ENCODE measurements around the gene GSTM4.

GSTM4 gene

DNA sequence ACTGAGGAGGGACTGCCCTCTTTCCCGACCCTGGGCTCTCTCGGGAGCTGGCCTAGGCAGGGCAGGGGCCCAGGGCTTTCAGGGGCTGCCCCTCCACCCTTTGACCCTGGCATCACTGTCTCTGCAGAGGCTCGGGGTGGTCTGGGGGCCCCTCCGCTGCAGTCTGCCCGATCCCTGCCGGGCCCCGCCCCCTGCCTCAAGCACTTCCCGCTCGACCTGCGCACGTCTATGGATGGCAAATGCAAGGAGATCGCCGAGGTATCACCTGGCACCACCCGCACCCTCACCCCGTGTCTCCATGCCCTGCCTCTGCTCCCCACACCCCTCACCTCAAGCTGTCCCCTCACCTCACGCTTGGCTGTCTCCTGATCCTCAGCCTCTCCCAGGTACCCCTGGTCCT is 30.7 kb upstream of the GSTM4 start:
- DNase-seq, result no peak

DNA sequence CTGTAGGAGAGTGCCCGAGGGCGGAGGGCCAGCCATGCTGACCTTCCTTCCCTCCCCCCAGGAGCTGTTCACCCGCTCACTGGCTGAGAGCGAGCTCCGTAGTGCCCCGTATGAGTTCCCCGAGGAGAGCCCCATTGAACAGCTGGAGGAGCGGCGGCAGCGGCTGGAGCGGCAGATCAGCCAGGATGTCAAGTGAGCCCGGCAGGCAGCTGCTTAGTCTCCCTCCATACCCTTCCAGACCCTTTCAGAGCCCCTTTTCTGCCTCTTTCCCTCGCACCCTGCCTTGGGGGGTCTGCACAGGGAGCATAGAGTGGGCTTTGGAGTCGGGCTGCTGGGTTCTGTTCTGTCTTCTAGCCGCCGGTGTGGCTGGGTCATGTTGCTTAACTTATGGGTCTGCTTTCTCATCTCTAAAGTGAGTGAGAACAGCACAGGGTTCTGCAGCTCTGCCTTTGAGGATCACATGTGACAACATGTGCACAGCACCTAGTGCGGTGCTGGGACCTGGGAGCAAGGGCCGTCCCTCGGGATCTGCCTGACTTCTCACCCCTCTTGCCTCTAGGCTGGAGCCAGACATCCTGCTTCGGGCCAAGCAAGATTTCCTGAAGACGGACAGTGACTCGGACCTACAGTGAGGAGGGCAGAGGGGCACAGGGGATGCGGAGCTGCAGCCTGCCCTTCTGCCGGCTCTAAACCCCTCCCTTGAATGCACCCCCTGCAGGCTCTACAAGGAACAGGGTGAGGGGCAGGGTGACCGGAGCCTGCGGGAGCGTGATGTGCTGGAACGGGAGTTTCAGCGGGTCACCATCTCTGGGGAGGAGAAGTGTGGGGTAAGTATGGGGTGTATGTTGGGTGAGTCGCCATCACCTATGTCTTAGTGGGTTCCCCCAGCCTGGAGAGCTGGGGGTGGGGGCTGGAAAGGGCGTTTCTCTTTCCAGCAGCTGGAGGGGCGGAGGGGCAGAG is 30.0 kb upstream of the GSTM4 start:
- no peak for DNase-seq

DNA sequence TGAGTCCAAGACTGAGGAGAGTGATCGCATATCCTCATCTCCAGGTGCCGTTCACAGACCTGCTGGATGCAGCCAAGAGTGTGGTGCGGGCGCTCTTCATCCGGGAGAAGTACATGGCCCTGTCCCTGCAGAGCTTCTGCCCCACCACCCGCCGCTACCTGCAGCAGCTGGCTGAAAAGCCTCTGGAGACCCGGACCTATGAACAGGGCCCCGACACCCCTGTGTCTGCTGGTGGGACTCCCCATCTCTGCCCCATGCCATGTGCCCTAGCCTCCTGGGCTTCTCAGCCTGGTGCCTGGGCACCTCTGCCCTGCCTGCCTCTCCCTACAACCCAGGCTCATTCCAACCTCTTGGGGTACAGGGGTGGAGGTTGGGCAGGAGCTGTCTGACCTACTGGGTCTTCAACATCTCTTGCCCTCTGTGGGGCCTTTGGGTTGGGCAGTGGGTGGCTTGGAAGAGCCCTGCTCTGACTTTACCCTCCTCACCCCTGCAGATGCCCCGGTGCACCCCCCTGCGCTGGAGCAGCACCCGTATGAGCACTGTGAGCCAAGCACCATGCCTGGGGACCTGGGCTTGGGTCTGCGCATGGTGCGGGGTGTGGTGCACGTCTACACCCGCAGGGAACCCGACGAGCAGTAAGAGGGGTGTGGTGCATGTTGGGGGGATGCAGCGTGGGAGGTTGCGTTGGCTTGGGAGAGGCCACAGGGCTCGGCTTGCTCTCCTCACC is 29.1 kb upstream of the GSTM4 start:
- DNase-seq, result no peak

DNA sequence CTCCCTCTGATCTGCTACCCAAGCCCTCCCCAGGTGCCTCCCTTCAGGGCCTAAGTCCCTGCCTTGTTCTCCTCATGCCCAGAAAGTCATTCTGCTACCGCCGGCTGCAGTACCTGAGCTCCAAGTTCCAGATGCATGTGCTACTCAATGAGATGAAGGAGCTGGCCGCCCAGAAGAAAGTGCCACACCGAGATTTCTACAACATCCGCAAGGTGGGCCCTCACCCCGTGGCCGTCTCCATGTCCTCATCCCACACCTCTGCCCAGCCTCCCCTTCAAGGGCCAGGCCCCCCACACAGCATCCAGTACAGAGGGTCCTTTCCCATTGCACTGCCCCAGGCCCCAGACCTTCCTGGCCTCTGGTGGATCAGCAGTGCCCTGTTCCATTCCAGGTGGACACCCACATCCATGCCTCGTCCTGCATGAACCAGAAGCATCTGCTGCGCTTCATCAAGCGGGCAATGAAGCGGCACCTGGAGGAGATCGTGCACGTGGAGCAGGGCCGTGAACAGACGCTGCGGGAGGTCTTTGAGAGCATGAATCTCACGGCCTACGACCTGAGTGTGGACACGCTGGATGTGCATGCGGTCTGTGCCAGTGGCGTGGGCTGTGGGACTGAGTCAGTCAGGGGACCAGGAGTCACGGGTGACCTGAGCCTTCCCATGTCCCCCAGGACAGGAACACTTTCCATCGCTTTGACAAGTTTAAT is 28.1 kb upstream of the GSTM4 start:
- DNase-seq, result no peak

DNA sequence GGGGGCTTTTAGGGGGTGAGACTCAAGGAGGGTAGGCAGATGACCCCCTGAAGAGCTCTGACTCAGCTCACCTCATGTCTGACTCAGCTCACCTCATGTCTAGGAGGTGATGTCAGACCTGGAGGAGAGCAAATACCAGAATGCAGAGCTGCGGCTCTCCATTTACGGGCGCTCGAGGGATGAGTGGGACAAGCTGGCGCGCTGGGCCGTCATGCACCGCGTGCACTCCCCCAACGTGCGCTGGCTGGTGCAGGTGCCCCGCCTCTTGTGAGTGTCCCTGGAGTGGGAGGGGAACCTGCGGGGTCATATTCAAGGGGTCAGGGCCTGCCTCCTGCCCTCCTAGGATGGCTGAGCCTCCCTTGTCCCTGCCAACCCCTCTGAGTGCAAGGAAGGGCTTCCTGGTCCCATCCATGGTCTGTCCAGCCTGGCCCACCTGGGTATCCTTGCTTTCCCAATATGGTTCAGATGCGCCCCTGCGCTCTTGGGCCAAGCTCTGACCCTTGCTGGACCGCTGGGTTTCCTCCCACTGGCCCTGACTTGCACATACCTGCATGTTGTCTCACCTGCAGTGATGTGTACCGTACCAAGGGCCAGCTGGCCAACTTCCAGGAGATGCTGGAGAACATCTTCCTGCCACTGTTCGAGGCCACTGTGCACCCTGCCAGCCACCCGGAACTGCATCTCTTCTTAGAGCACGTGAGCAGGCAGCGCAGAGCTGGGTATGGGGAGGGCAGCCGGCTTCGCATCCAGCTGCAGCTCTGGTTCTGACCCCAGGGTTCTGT is 27.2 kb upstream of the GSTM4 start:
- DNase-seq, result no peak

DNA sequence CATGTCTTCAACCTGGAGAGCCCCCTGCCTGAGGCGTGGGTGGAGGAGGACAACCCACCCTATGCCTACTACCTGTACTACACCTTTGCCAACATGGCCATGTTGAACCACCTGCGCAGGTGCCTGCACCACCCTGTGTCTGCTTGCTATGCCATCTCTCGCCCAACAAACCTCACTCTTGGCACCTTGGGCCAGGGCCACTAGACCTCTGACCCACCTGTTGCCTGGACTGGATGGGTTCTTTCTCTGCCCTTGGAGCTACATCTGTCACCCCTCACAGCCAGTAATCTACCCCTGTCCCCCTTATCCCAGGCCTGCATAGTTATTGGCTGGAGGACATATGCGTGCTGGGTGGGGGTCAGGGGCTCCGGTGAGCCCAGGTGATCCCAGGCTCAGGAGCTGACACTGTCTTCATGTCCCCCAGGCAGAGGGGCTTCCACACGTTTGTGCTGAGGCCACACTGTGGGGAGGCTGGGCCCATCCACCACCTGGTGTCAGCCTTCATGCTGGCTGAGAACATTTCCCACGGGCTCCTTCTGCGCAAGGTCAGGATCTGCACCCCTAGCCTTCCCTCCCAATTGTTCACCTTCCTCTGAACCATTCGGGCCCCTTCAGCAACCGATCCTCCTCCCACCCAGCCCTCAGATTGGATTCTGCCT is 26.4 kb upstream of the GSTM4 start:
- no peak for DNase-seq

DNA sequence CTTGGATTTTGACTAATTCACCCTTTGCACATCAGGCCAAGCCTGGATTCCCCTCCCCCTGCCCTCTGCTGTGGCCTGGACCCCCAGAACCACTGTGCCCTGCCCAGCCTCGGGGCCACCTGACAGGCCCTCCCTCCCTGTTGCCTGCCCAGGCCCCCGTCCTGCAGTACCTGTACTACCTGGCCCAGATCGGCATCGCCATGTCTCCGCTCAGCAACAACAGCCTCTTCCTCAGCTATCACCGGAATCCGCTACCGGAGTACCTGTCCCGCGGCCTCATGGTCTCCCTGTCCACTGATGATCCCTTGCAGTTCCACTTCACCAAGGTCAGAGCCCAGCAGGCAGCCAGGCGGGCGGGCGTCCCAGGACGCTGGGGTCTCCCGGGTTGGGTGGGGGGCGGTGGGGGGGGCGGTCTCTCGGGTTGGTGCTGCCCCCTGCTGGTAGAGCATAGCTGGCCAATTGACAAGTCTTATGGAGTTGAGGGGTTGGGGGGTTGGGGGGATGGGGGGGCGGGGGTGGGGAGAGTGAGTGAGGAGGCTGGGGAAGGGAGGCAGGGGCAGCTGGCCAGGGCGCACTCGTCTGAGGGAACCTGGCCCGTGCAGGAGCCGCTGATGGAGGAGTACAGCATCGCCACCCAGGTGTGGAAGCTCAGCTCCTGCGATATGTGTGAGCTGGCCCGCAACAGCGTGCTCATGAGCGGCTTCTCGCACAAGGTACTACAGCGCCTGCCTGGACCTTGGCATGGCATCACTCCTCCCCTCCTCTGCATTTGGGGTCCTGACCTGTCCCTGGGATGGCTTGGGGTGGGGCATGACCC is 25.6 kb upstream of the GSTM4 start:
- peak; percentile 49 for DNase-seq

DNA sequence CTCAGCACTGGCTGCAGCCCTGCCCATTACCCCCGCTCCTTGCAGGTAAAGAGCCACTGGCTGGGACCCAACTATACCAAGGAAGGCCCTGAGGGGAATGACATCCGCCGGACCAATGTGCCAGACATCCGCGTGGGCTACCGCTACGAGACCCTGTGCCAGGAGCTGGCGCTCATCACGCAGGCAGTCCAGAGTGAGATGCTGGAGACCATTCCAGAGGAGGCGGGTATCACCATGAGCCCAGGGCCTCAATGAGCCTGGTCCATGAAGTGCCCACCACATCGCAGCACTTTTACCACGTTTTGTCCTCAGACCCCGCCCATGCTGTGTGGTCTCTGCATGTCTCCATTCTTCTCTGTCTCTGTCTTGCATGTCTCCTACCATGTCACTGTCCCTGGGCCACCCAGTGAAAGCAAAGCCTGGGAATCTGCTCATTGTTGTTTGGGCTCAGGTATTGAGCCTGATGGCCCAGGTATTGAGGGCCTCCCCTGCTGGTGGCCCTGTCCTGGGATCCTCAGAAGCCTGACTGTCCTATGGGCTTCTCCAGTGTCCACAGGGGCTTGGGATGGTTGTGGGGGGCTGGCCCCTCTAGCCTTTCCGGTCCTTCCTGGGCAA is 24.9 kb upstream of the GSTM4 start:
- no peak for DNase-seq

DNA sequence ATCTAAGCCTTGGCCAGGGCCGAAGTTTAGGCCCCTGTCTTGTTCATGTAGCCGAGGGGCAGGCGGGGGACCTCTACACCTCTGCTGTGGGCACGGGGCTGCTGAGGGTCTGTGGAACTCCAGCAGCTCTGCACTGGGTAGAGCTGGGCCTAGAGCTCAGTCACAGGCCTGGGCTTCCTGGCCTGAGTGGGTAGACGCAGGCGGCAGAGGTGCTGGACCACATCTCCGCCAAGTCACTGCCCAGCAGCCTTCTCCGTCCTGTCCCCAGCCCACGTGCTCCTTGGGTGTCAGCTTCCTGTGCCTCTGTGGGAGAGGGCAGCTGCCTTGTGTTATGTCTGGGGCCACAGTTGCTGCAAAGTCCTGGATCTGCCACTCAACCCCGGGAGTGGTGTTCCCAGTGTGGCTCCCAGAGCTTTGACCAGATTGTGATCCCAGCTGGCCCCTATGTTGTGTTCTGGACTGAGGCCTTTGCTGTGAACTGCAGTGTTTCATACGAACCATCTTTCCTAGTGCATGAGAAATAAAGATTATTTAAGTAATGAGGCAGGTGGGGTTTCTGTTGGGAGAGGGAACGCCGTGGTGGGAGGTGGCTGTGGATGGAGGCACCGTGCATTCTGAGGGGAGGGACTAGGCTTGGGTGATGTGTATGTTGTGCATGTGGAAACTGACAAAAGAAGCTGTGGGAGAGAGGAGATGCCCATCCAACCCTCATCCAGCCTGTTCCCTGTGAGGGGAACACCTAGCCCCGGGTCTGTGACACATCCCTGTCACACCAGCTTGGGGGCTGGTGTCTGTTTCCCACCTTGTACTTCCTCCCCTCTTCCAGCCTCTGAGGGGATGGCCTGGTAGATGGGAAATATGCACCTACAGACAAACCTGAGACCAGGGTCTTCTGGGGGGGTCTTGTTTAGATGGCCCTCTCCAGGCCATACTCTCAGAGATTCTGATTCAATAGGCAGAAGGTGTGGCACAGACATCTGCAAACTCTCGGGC is 24.1 kb upstream of the GSTM4 start:
- DNase-seq, result no peak

DNA sequence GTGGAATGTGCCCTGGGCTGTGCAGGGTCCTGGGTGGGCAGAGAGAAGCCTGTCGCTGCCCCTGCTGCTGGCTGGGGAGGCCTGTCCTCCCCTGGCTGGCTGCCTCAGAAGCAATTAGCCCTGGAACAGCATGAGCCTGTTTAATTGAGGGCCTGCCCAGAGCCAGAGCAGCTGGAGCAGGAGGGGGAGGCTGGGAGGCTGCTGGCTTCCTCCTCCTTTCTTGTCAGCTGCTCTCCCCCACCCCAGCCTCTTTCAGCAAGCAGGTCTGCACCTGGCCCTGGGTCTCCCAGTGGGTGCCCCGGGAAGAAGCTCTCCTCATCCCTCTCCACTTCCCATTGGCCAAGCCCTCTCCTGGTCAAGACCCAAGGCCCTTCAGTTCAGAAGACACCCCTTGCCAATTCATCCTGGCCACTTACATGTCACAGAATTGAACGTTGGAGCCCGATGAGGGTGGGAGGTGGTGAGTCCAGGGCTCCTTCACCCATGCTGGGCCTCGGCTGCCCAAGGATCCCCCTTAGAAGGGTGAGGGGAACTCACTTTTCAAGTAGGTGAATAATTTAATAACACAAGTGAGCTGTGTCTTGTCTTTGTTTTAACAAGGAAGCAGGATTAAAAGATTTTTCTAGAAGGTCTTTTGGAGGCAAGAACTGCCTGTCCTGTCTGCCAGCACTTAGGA is 23.1 kb upstream of the GSTM4 start:
- no peak for DNase-seq

DNA sequence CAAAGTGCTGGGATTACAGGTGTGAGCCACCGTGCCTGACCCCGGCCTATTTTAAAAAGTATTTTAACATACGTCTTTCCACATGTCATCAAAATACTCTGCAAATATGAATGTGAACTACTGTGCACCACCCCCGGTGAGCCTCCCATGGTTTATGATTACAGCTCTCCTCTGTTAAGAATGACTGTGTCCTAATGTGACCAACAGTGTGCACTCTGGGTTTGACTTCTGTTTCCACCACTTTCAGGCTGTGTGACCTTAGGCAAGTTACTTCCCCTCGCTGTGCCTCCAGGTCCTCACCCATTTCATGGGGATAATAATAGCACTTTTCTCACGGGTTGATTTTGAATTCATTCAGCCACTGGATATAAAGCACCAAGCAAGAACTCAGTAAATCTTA is 21.6 kb upstream of the GSTM4 start:
- DNase-seq, result no peak

DNA sequence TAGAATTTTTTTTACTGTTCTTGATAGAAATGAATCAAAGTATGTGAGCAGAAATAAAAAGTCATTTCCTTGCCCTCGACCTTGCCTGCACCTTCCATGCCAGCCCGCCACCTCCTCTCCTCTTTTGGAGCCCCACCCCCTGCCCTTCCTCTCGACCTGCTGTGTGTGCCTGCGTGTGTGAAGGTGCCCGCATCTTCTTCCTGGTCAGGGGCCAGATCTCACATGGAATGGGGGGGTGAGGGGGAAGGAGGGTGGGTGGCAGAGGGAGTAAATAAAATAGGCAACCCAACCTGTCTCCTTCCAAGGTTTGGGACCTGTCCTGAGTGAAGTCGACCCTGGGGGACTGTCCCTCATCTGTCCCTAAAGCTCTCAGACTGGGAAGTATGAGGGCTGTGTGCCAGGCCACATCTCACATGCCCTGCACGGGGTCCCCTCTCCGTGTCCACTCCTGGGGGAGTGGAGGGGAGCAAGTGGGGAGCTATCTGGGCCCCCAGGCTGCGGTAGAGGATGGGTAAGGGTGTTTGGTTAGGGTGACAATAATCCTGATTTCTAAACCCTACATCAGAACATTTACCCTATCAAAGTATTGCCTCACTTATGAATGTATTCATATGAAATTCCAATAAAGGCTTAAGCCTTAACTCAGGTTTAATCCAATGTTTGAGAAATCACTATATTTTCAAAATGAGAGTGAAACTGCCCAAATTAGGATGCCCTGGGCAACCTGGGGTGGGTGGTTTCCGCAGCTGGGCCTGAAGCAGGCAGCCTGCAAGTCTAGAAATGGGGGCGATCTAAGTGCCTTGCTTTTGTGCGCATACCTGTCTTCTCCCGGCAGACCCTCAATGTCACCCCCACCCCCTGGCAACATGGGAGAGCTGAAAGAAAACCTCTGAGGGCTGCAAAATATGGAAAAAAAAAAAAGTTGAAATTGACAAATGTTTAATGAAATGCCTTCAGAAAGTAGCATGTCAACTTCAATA is 20.8 kb upstream of the GSTM4 start:
- no peak for DNase-seq

DNA sequence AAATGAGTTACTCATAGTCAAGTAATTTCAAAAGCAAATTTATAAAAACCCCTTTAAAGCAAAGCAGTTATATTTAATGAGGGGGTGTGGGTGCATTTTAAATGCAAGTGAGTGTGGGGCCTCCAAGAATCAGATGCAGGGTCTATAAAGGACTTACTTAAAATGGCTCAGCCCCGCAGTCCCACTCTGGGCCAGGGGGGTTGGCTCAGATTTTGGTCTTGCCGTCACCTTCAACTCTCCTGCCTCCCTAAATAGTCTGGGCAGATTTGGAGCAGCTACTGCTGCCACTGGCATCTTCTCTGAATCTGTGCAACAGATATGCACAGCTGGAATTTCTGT is 20.1 kb upstream of the GSTM4 start:
- DNase-seq, result no peak

DNA sequence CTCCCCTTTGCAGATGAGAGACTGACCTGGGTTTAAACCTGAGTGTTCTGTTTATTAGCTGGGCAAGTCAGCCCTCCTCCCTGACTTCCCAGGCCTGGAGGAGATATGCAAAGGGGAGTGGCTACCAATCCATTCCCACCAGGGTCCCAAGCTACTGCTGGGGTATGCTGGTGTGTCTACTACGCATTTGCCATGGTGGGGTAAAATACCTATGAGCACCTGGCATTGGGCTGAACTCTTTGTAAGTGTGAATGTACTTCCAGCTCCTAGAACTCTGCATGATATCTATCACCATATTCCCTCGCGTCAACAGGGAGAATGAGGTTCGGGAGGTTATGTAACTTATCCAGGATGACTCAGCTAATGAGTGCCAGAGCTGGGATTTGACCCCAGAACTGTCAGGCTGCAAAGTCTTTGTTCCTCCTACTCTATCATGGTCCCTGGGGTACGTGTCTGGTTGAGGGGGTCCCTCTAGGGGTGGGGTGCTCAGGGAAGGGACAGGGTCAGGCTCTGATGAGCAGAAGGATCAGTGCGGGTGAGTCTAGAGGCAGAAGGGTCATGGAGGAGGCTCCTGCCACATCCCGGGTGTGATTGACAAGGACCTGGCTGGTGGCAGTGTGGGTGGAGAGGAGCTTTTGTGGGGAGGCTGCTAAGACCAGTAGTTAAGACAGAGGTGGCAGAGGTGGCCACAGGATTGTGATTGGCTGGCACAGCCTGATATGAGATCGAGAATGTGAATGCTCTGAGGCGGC is 19.5 kb upstream of the GSTM4 start:
- DNase-seq, result no peak

DNA sequence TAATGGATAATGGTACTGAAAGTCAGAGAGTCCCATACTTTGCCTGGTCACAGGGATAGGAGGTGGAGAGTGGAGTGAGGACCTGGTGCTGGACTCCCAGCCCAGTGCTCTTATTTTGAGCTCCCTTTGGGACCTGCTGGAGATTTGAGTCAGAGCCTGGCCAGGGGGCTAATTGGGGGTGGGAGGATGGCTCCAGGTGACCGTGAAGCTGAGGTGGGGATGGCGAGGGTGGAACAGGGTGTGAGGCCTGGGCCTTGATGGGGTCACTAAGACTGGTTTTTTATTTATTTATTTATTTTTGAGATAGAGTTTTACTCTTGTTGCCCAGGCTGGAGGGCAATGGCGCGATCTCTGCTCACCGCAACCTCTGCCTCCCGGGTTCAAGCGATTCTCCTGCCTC is 18.5 kb upstream of the GSTM4 start:
- no peak for DNase-seq

DNA sequence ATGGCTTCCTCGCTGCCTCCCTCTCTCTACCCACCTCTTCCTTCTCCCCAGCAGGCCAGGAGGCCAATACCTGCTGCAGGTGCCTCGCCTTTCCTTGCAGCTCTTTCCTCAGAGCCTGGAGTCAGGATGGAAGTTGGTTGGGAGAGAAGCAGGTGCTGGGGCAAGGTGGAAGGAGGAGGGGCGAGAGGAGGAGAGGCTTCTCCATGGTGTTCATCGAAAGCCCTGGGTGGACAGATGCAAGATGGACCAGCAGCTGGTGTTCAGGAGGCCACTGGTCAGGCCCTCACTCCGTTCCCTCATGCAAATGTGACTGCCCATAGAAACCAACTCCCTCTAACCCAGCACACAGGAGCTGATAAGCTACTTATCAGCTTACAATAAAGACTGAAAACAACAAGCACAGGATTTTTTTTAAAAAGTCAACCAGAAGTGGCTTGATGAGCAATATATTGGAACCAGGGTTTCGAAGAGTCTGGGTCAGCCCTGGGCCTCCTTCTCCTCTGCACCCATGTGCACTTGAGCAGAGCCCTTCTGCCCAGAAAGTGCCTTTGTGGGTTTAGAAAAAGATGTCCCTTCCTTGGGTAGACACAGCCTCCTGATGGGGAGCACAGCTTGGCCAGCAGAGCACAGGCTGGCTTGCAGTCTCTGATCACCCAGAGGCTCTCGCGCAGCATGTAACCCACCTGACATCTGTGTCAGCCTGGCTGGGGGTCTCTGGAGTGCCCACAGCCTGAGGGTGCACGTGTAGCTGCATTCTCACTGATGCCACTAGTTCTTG is 16.6 kb upstream of the GSTM4 start:
- DNase-seq, result no peak

All from T-helper 9 cell (primary cell).